ENCODE results near the gene GNG3.
"Not testable (repeated sequence)": the region's sequence is repeated elsewhere in the genome, so short reads cannot be mapped to it uniquely, and the experiment has no call there.

Gene GNG3

GRCh38 chr11:62721994-62722393, 14.5 kb downstream of the GNG3 start:
- no peak for DNase-seq

GRCh38 chr11:62724171-62724570, 16.7 kb downstream of the GNG3 start:
- DNase-seq = no peak

- DNase-seq = no peak
These were observed 18.2 kb downstream of the GNG3 start for GRCh38 chr11:62725646-62726045.

- DNase-seq = no peak
These were observed 18.9 kb downstream of the GNG3 start for GRCh38 chr11:62726156-62726914.

GRCh38 chr11:62726915-62727164, 19.4 kb downstream of the GNG3 start:
- DNase-seq = no peak

- DNase-seq = peak; percentile 99
These were observed 19.8 kb downstream of the GNG3 start, which contains the start of gene HNRNPUL2 for GRCh38 chr11:62727165-62727871. Gene HNRNPUL2, minus strand, starts transcription at chr11:62727457. Its CDS starts 301 bp downstream, at chr11:62727156.

GRCh38 chr11:62727872-62728170, 20.3 kb downstream of the GNG3 start:
- peak; percentile 92 to 96 for DNase-seq

GRCh38 chr11:62728171-62728988, 20.9 kb downstream of the GNG3 start, which contains the start of gene TTC9C:
Gene TTC9C, plus strand, starts transcription at chr11:62728486. Its CDS starts 363 bp downstream, at chr11:62728849.
- DNase-seq = peak; percentile 81 to 83

- DNase-seq = not testable (repeated sequence)
These were observed 22.6 kb downstream of the GNG3 start for GRCh38 chr11:62730076-62730475.

GRCh38 chr11:62732830-62733229, 25.4 kb downstream of the GNG3 start:
- no peak for DNase-seq

GRCh38 chr11:62737196-62737595, 29.7 kb downstream of the GNG3 start:
- DNase-seq = no peak

GRCh38 chr11:62747475-62748160, 40.1 kb downstream of the GNG3 start:
- no peak for DNase-seq

GRCh38 chr11:62749931-62750330, 42.5 kb downstream of the GNG3 start:
- not testable (repeated sequence) for DNase-seq

GRCh38 chr11:62752177-62752785, 44.8 kb downstream of the GNG3 start:
- no peak for DNase-seq

GRCh38 chr11:62752994-62753735, 45.7 kb downstream of the GNG3 start:
- no peak for DNase-seq

GRCh38 chr11:62753736-62754603, 46.5 kb downstream of the GNG3 start, which contains the start of gene ZBTB3:
Gene ZBTB3, minus strand, starts transcription at chr11:62754160. Its CDS starts 496 bp downstream, at chr11:62753664.
- DNase-seq = peak; percentile 99

GRCh38 chr11:62755086-62755615, 47.7 kb downstream of the GNG3 start:
- DNase-seq = no peak

- DNase-seq = no peak
These were observed 50.6 kb downstream of the GNG3 start for GRCh38 chr11:62757846-62758788.
